Activated CD4-positive, alpha-beta T cell treated with anti-CD3 and anti-CD28 coated beads for 48 hours (primary cell): ENCODE results near the gene JMJD7.

Experiments
- DNase-seq: peaks from one replicate; pipeline ENCODE4 v3.0.0-alpha.2; 2020

The JMJD7 gene

GRCh38 chr15:41868321-41868720 lies 40.4 kb downstream of the JMJD7 start:
- no peak for DNase-seq

GRCh38 chr15:41869770-41870688 lies 42.1 kb downstream of the JMJD7 start:
- DNase-seq, result no peak

- DNase-seq, result peak; percentile 81
These were observed 42.8 kb downstream of the JMJD7 start for GRCh38 chr15:41870689-41871081.

GRCh38 chr15:41871175-41871905 lies 43.4 kb downstream of the JMJD7 start:
- DNase-seq, result no peak

- no peak for DNase-seq
These were observed 44.4 kb downstream of the JMJD7 start for GRCh38 chr15:41872166-41872747.

- no peak for DNase-seq
These were observed 45.8 kb downstream of the JMJD7 start for GRCh38 chr15:41873711-41874110.

- no peak for DNase-seq
These were observed 46.8 kb downstream of the JMJD7 start for GRCh38 chr15:41874736-41875135.

GRCh38 chr15:41876007-41876406 lies 48.1 kb downstream of the JMJD7 start:
- DNase-seq, result no peak

- DNase-seq, result no peak
These were observed 48.8 kb downstream of the JMJD7 start for GRCh38 chr15:41876689-41877088.

GRCh38 chr15:41877631-41878354 lies 49.9 kb downstream of the JMJD7 start:
- DNase-seq, result no peak

- no peak for DNase-seq
These were observed 50.4 kb downstream of the JMJD7 start for GRCh38 chr15:41878355-41878699.

- DNase-seq, result no peak
These were observed 51.5 kb downstream of the JMJD7 start for GRCh38 chr15:41879321-41879845.

- DNase-seq, result no peak
These were observed 52.4 kb downstream of the JMJD7 start for GRCh38 chr15:41880156-41880877.

GRCh38 chr15:41881086-41881485 lies 53.2 kb downstream of the JMJD7 start:
- DNase-seq, result no peak

- no peak for DNase-seq
These were observed 53.6 kb downstream of the JMJD7 start for GRCh38 chr15:41881550-41881919.

- DNase-seq, result no peak
These were observed 54.2 kb downstream of the JMJD7 start for GRCh38 chr15:41881920-41882688.

GRCh38 chr15:41882689-41883483 lies 55.0 kb downstream of the JMJD7 start:
- DNase-seq, result no peak

GRCh38 chr15:41883484-41883825 lies 55.6 kb downstream of the JMJD7 start:
- DNase-seq, result no peak

GRCh38 chr15:41884458-41884857 lies 56.6 kb downstream of the JMJD7 start:
- DNase-seq, result no peak

GRCh38 chr15:41885321-41885720 lies 57.4 kb downstream of the JMJD7 start:
- DNase-seq, result no peak

- no peak for DNase-seq
These were observed 57.9 kb downstream of the JMJD7 start for GRCh38 chr15:41885841-41886240.
